H1 (cell line): ENCODE results near the gene UMOD. TPM values are rescaled to one million over a fixed set of nuclear protein-coding genes. Genes with fewer than 3 reads are reported as not detected.

Source experiments
- CTCF ChIA-PET: fragments of 300-600 bp; sonication (Branson Sonifier 250); formaldehyde crosslinking; loops from one replicate; lab custom pipeline; 2021; ENCODE audit not compliant: partially characterized antibody; lab: Charles Lee
- POLR2A ChIA-PET: fragments of 300-600 bp; sonication (Branson Sonifier 250); formaldehyde crosslinking; loops from one replicate; lab custom pipeline; 2021; ENCODE audit warnings: inconsistent platforms; ENCODE audit not compliant: partially characterized antibody; lab: Charles Lee
- DNase-seq, 2 experiments: peaks; one replicate each; pipeline versions ENCODE4 v3.0.0 to v3.0.0-alpha.2; 2010 to 2022; ENCODE audit warnings: low spot score in 2 of 2, low read depth in 1 of 2, mixed read lengths in 1 of 2
- FAIRE-seq: peaks from 2 replicates; lab custom pipeline; 2011; peaks lifted over from hg19 to GRCh38; lab: Jason Lieb, UNC
- H2AFZ ChIP-seq: 2 replicates; pipeline ENCODE4 v1.8.1; 2012; ENCODE audit warnings: low read length, inconsistent platforms
- H2AK5ac ChIP-seq: 2 replicates; pipeline ENCODE4 v1.6.1; 2013; ENCODE audit warnings: low read depth, low read length
- H2BK120ac ChIP-seq: replicated peaks from 2 replicates; pipeline ENCODE3; 2013; ENCODE audit warnings: low read depth, low read length, inconsistent platforms
- H2BK12ac ChIP-seq: 2 replicates; pipeline ENCODE4 v1.6.1; 2013; ENCODE audit warnings: low read depth, low read length
- H2BK15ac ChIP-seq: 2 replicates; pipeline ENCODE4 v1.6.1; 2013; ENCODE audit warnings: low read length
- H2BK20ac ChIP-seq: 2 replicates; pipeline ENCODE4 v1.6.1; 2013; ENCODE audit warnings: low read length
- H2BK5ac ChIP-seq: 2 replicates; pipeline ENCODE4 v1.6.1; 2013; ENCODE audit warnings: low read depth, low read length
- H3K14ac ChIP-seq: 2 replicates; pipeline ENCODE4 v1.6.1; 2013; ENCODE audit warnings: inconsistent platforms; ENCODE audit not compliant: insufficient read length
- H3K18ac ChIP-seq: 2 replicates; pipeline ENCODE4 v1.6.1; 2013; ENCODE audit warnings: low read length; ENCODE audit errors: extremely low read depth
- H3K23ac ChIP-seq: 2 replicates; pipeline ENCODE4 v1.6.1; 2013; ENCODE audit warnings: inconsistent platforms; ENCODE audit not compliant: insufficient read length
- H3K23me2 ChIP-seq: 2 replicates; pipeline ENCODE4 v1.6.1; 2013; ENCODE audit warnings: low read depth, low read length
- H3K27ac ChIP-seq: 2 replicates; pipeline ENCODE4 v1.6.1; 2011; ENCODE audit warnings: low read depth, low read length, inconsistent platforms
- H3K27me3 ChIP-seq, 4 experiments: replicated peaks in 1 of 4; 1 replicate in 1 of 4; 2 replicates in 3 of 4; pipeline versions ENCODE4 v1.6.1 to v1.8.1; 2011 to 2013; ENCODE audit warnings: low read length in 3 of 4, mild to moderate bottlenecking in 3 of 4, inconsistent platforms in 2 of 4, mixed read lengths in 2 of 4, moderate library complexity in 1 of 4; ENCODE audit not compliant: control insufficient read depth in 3 of 4, insufficient read depth in 3 of 4; ENCODE audit errors: extremely low read depth in 1 of 4
- H3K36me3 ChIP-seq, 4 experiments: 2 replicates each; pipeline versions ENCODE4 v1.6.1 to v1.8.1; 2011 to 2013; ENCODE audit warnings: mild to moderate bottlenecking in 4 of 4, low read length in 3 of 4, moderate library complexity in 2 of 4, control low read depth in 1 of 4, inconsistent platforms in 1 of 4; ENCODE audit not compliant: insufficient read depth in 4 of 4, control insufficient read depth in 2 of 4
- H3K4ac ChIP-seq: replicated peaks from 2 replicates; pipeline ENCODE3; 2013; ENCODE audit warnings: low read length, low read depth, mixed read lengths, inconsistent platforms; ENCODE audit not compliant: insufficient read length
- H3K4me1 ChIP-seq, 4 experiments: replicated peaks in 1 of 4; 1 replicate in 1 of 4; 2 replicates in 3 of 4; pipeline versions ENCODE4 v1.6.1 to v1.8.1; 2011 to 2013; ENCODE audit warnings: low read length in 3 of 4, inconsistent platforms in 2 of 4, mixed read lengths in 1 of 4; ENCODE audit not compliant: insufficient read depth in 4 of 4, control insufficient read depth in 3 of 4
- H3K4me2 ChIP-seq, 2 experiments: 2 replicates each; pipeline versions ENCODE4 v1.6.1 to v1.8.1; 2011 to 2013; ENCODE audit warnings: low read depth in 2 of 2, low read length in 2 of 2, control low read depth in 1 of 2, inconsistent platforms in 1 of 2, mild to moderate bottlenecking in 1 of 2; ENCODE audit not compliant: insufficient read depth in 1 of 2
- H3K4me3 ChIP-seq, 4 experiments: fragments of 200-600, 300-600 bp in 1 of 4; sonication (generic), shearing (Covaris generic), sonication (Bioruptor Twin) in 1 of 4; 2 replicates each; pipeline versions ENCODE4 v1.5.1 to v1.8.1; 2011 to 2016; ENCODE audit warnings: low read length in 4 of 4, low read depth in 3 of 4, control low read depth in 2 of 4, inconsistent platforms in 2 of 4, mild to moderate bottlenecking in 2 of 4, mixed read lengths in 1 of 4, moderate library complexity in 1 of 4; ENCODE audit not compliant: insufficient read depth in 2 of 4; ENCODE audit errors: extremely low read depth in 1 of 4
- H3K56ac ChIP-seq: replicated peaks from 2 replicates; pipeline ENCODE3; 2013; ENCODE audit warnings: low read depth, mild to moderate bottlenecking, mixed read lengths, low read length, inconsistent platforms; ENCODE audit not compliant: insufficient read length
- H3K79me1 ChIP-seq: 2 replicates; pipeline ENCODE4 v1.6.1; 2013; ENCODE audit warnings: low read depth, low read length, control low read depth
- H3K79me2 ChIP-seq, 2 experiments: 2 replicates each; pipeline versions ENCODE4 v1.6.1 to v1.8.1; 2012 to 2013; ENCODE audit warnings: low read length in 2 of 2, mild to moderate bottlenecking in 2 of 2, inconsistent platforms in 1 of 2; ENCODE audit not compliant: insufficient read depth in 2 of 2, control insufficient read depth in 1 of 2
- H3K9ac ChIP-seq, 4 experiments: replicated peaks in 1 of 4; 1 replicate in 1 of 4; 2 replicates in 3 of 4; pipeline versions ENCODE4 v1.6.1 to v1.8.1; 2011 to 2013; ENCODE audit warnings: low read depth in 3 of 4, low read length in 3 of 4, control low read depth in 2 of 4, mild to moderate bottlenecking in 2 of 4, moderate library complexity in 2 of 4, inconsistent platforms in 1 of 4; ENCODE audit errors: extremely low read depth in 1 of 4
- H3K9me3 ChIP-seq, 2 experiments: 2 replicates each; pipeline versions ENCODE4 v1.6.1 to v1.8.1; 2012 to 2013; ENCODE audit warnings: mild to moderate bottlenecking in 2 of 2, moderate library complexity in 2 of 2, control low read depth in 1 of 2, inconsistent platforms in 1 of 2, low read depth in 1 of 2, low read length in 1 of 2, mixed read lengths in 1 of 2; ENCODE audit not compliant: insufficient read depth in 2 of 2
- H4K20me1 ChIP-seq, 2 experiments: replicated peaks in 1 of 2; 2 replicates each; pipeline versions ENCODE3 to v1.8.1; 2011 to 2013; ENCODE audit warnings: inconsistent platforms in 2 of 2, low read length in 2 of 2, mild to moderate bottlenecking in 1 of 2; ENCODE audit not compliant: insufficient read depth in 2 of 2, control insufficient read depth in 1 of 2
- H4K5ac ChIP-seq: 2 replicates; pipeline ENCODE4 v1.6.1; 2013; ENCODE audit warnings: low read length, low read depth, mixed read lengths, inconsistent platforms; ENCODE audit not compliant: insufficient read length
- H4K8ac ChIP-seq: 2 replicates; pipeline ENCODE4 v1.8.0; 2013; ENCODE audit warnings: mild to moderate bottlenecking, moderate library complexity, low read length, inconsistent platforms; ENCODE audit not compliant: insufficient read depth; ENCODE audit errors: extremely low read depth
- H4K91ac ChIP-seq: replicated peaks from 2 replicates; pipeline ENCODE3; 2013; ENCODE audit warnings: low read length, mixed read lengths, inconsistent platforms; ENCODE audit not compliant: insufficient read length
- CEBPB ChIP-seq: IDR thresholded peaks from 2 replicates; pipeline ENCODE4 v1.6.1; 2012; ENCODE audit warnings: low read depth, low read length
- WGBS, 2 experiments: shearing (Covaris generic) in 1 of 2; methylation state at CpG; one replicate each; pipeline versions ENCODE4 v1.1.6 to v1.1.7; 2013 to 2015; ENCODE audit warnings: low lambda C conversion rate in 2 of 2, mixed read lengths in 2 of 2, inconsistent platforms in 1 of 2, low coverage in 1 of 2, missing lambda C conversion rate in 1 of 2; ENCODE audit not compliant: insufficient replicate concordance in 2 of 2, insufficient coverage in 1 of 2, insufficient read length in 1 of 2; ENCODE audit errors: extremely low coverage in 1 of 2, missing lambda C conversion rate in 1 of 2; 5-methylcytosine and 5-hydroxymethylcytosine counted together
- polyA plus RNA-seq, 7 experiments: library from polyadenylated mRNA; depleted of rRNA in 3 of 7; stranded (reverse) in 5 of 7; unstranded in 2 of 7; fragments of >200 nt in 5 of 7; fragments of 200-250 nt in 2 of 7; gene quantifications; 1 replicate in 5 of 7; 2 replicates in 1 of 7; 4 replicates in 1 of 7; pipeline versions ENCODE4 v1.2.1 to v1.2.3, GENCODE V29; 2011 to 2013; ENCODE audit warnings: missing spikeins in 2 of 7, mixed read lengths in 2 of 7
- total RNA-seq: library from RNA; stranded (reverse); fragmentation: NEBNext Ultra II Directional; extraction: Animal tissue kit (Norgen Biotek cat#: 25700); gene quantifications from 2 replicates; pipeline ENCODE4 v1.2.1, GENCODE V29; 2021

Gene UMOD
- total and polyA plus RNA-seq, 2 of the 8 experiments (the other 6 are each of a cell fraction or from before 2014, with no cell fraction given) = not detected

DNA sequence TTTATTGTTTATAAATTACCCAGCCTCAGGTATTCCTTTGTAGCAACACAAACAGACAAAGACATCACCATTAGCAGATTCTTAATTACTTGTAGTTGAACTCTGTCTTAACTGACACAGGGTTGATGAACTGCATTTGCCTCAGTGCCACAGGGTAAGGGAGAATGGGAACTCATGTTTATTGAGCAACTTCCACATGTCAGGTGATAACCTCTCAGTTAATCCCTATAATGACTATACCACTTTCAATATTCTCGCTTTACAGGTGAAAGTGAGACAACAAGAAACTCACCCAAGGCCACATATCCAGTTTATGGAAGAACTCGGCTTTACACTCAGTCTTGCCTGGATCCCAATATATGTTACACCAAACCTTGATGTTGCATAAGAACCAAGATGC is 43.4 kb upstream of the UMOD start:
- FAIRE-seq = no peak
- H3K18ac ChIP-seq = no peak overlapping the region
- no peaks in the 10 kb centered on the region for H3K4me1 ChIP-seq
- H2BK12ac ChIP-seq = no peak overlapping the region
- H2BK5ac ChIP-seq = no peak overlapping the region
- no peak overlapping the region for H4K8ac ChIP-seq
- no peak overlapping the region for H4K91ac ChIP-seq
- no peak overlapping the region for H3K4ac ChIP-seq
- CTCF ChIA-PET = interaction anchor here (5.3 kb wide), 1 partner anchor 11 kb away, joined by 41 read pairs; no protein-coding TSS in a partner anchor
- 89% methylated on average over 2 of the region's 2 CpGs; no CpG with 5 or more reads in 1 of the 2 experiments for WGBS, 2 experiments
- H3K9ac ChIP-seq = no peak overlapping the region
- peaks cover 0 to 1% of the 10 kb centered on the region in 2 experiments for H4K20me1 ChIP-seq
- H2AFZ ChIP-seq = no peak overlapping the region
- no peak overlapping the region for H2BK20ac ChIP-seq
- no peak overlapping the region for H2BK15ac ChIP-seq
- H3K14ac ChIP-seq = no peak overlapping the region
- H3K79me1 ChIP-seq = no peaks in the 10 kb centered on the region
- no peak overlapping the region for H3K56ac ChIP-seq
- H3K79me2 ChIP-seq = no peaks in the 10 kb centered on the region
- H3K4me2 ChIP-seq = no peak overlapping the region
- H3K23me2 ChIP-seq = peaks cover 2% of the 10 kb centered on the region; the same call in 1 of the 2 replicates
- no peak for TF ChIP-seq CEBPB
- TF ChIP-seq, all 59 proteins: peak for 0
- DNase-seq = no peak
- Histone ChIP-seq H3K23ac (no peak overlapping the region), H3K36me3 (no peaks in the 10 kb centered on the region), H4K5ac (no peak overlapping the region), H3K27ac (no peak overlapping the region), H2BK120ac (no peak overlapping the region), H2AK5ac (no peak overlapping the region), H3K27me3 (no peaks in the 10 kb centered on the region), H3K4me3 (no peak overlapping the region), H3K9me3 (no peaks in the 10 kb centered on the region)
- POLR2A ChIA-PET = no interaction called here
